NK-92 (cell line): ENCODE data around the gene CAPRIN1.

Source experiments
- DNase-seq: peaks from one replicate; lab custom pipeline; 2025; ENCODE audit not compliant: unreplicated experiment; lab: John Stamatoyannopoulos, UW

CAPRIN1 gene

GRCh38 chr11:34051349-34052035 lies at the start of gene CAPRIN1:
TSS of gene CAPRIN1 (plus strand) at chr11:34051731. CDS start at chr11:34052421, 690 bp downstream.
- peak; percentile 15 for DNase-seq

- DNase-seq: no peak
These were observed 49.1 kb upstream of the CAPRIN1 start for GRCh38 chr11:34002420-34002819.

GRCh38 chr11:34004236-34004635 lies 47.3 kb upstream of the CAPRIN1 start:
- DNase-seq: no peak

- DNase-seq: no peak
These were observed 44.7 kb upstream of the CAPRIN1 start for GRCh38 chr11:34006876-34007275.

- no peak for DNase-seq
These were observed 38.8 kb upstream of the CAPRIN1 start for GRCh38 chr11:34012734-34013133.

- no peak for DNase-seq
These were observed 37.5 kb upstream of the CAPRIN1 start for GRCh38 chr11:34013898-34014571.

- no peak for DNase-seq
These were observed 29.4 kb upstream of the CAPRIN1 start for GRCh38 chr11:34021977-34022735.

GRCh38 chr11:34026432-34026831 lies 25.1 kb upstream of the CAPRIN1 start:
- DNase-seq: no peak

GRCh38 chr11:34027516-34028408 lies 23.8 kb upstream of the CAPRIN1 start:
- no peak for DNase-seq

- no peak for DNase-seq
These were observed 23.1 kb upstream of the CAPRIN1 start for GRCh38 chr11:34028425-34028824.

- DNase-seq: no peak
These were observed 22.4 kb upstream of the CAPRIN1 start for GRCh38 chr11:34029176-34029575.

GRCh38 chr11:34030382-34030781 lies 21.1 kb upstream of the CAPRIN1 start:
- DNase-seq: no peak

- DNase-seq: no peak
These were observed 18.1 kb upstream of the CAPRIN1 start for GRCh38 chr11:34033399-34033798.

- DNase-seq: no peak
These were observed 17.5 kb upstream of the CAPRIN1 start for GRCh38 chr11:34034053-34034452.

- DNase-seq: no peak
These were observed 15.1 kb upstream of the CAPRIN1 start for GRCh38 chr11:34036456-34036855.

GRCh38 chr11:34037016-34037415 lies 14.5 kb upstream of the CAPRIN1 start:
- no peak for DNase-seq

GRCh38 chr11:34040571-34040970 lies 11.0 kb upstream of the CAPRIN1 start:
- no peak for DNase-seq

GRCh38 chr11:34044664-34045485 lies 6.7 kb upstream of the CAPRIN1 start:
- no peak for DNase-seq

- DNase-seq: no peak
These were observed 2.5 kb upstream of the CAPRIN1 start for GRCh38 chr11:34049028-34049427.
